ENCODE results near the gene AMIGO1. TPM values are rescaled to one million over a fixed set of nuclear protein-coding genes. Genes with fewer than 3 reads are reported as not detected.

Gene AMIGO1
- total and polyA plus RNA-seq, 2 of the 8 experiments (the other 6 are each of a cell fraction or from before 2014, with no cell fraction given): 1.5 to 2.7 TPM

GRCh38 chr1:109470245-109470644 lies 39.3 kb downstream of the AMIGO1 start:
- no peak for DNase-seq (ENCODE audit: low read depth in 1 of 2, low spot score in 2 of 2)
- Histone ChIP-seq H3K36me3 (ENCODE audit: control insufficient read depth in 2 of 4, insufficient read depth in 4 of 4, low read length in 3 of 4) (no peaks in the 10 kb centered on the region), H2BK15ac (ENCODE audit: low read length) (no peak overlapping the region), H3K23ac (ENCODE audit: insufficient read length) (no peak overlapping the region), H3K79me1 (ENCODE audit: low read depth, low read length) (no peaks in the 10 kb centered on the region), H3K27me3 (replicated peaks in 1 of 4; ENCODE audit: control insufficient read depth in 3 of 4, extremely low read depth in 1 of 4, insufficient read depth in 3 of 4, low read length in 3 of 4) (peaks cover 3 to 36% (median 29%) of the 10 kb centered on the region in 4 experiments), H2BK120ac (replicated peaks; ENCODE audit: low read depth, low read length) (no peak overlapping the region), H2BK5ac (ENCODE audit: low read depth, low read length) (no peak overlapping the region), H2AK5ac (ENCODE audit: low read depth, low read length) (no peak overlapping the region), H4K20me1 (replicated peaks in 1 of 2; ENCODE audit: control insufficient read depth in 1 of 2, insufficient read depth in 2 of 2, low read length in 2 of 2) (no peaks in the 10 kb centered on the region), H3K9me3 (ENCODE audit: insufficient read depth in 2 of 2, low read depth in 1 of 2, low read length in 1 of 2) (no peaks in the 10 kb centered on the region), H3K27ac (ENCODE audit: low read depth, low read length) (no peak overlapping the region), H2AFZ (ENCODE audit: low read length) (no peak overlapping the region), H3K4me2 (ENCODE audit: insufficient read depth in 1 of 2, low read depth in 2 of 2, low read length in 2 of 2) (no peak overlapping the region), H2BK12ac (ENCODE audit: low read depth, low read length) (no peak overlapping the region), H4K8ac (ENCODE audit: extremely low read depth, insufficient read depth, low read length) (no peak overlapping the region), H3K18ac (ENCODE audit: extremely low read depth, low read length) (no peak overlapping the region), H4K91ac (replicated peaks; ENCODE audit: insufficient read length, low read length) (no peak overlapping the region), H3K4me1 (replicated peaks in 1 of 4; ENCODE audit: control insufficient read depth in 3 of 4, insufficient read depth in 4 of 4, low read length in 3 of 4) (peaks cover 0 to 8% (median 1%) of the 10 kb centered on the region in 4 experiments; a peak in 5 of 7 replicates), H3K56ac (replicated peaks; ENCODE audit: insufficient read length, low read depth, low read length) (no peak overlapping the region), H4K5ac (ENCODE audit: insufficient read length, low read depth, low read length) (no peak overlapping the region), H3K4ac (replicated peaks; ENCODE audit: insufficient read length, low read depth, low read length) (no peak overlapping the region), H3K4me3 (ENCODE audit: extremely low read depth in 1 of 4, insufficient read depth in 2 of 4, low read depth in 3 of 4, low read length in 4 of 4) (no peak overlapping the region), H3K9ac (replicated peaks in 1 of 4; ENCODE audit: extremely low read depth in 1 of 4, low read depth in 3 of 4, low read length in 3 of 4) (no peak overlapping the region), H3K23me2 (ENCODE audit: low read depth, low read length) (peaks cover 8% of the 10 kb centered on the region; the same call in 1 of the 2 replicates), H3K79me2 (ENCODE audit: control insufficient read depth in 1 of 2, insufficient read depth in 2 of 2, low read length in 2 of 2) (no peaks in the 10 kb centered on the region), H2BK20ac (ENCODE audit: low read length) (peak overlapping the region; percentile 29; the same call in 1 of the 2 replicates), H3K14ac (ENCODE audit: insufficient read length) (no peak overlapping the region)
- no peak for FAIRE-seq
- POLR2A ChIA-PET (ENCODE audit: partially characterized antibody): interaction anchor here (1.8 kb wide), 1 partner anchor 9 kb away, joined by 4 read pairs; no protein-coding TSS in a partner anchor
- WGBS, 2 experiments (ENCODE audit: extremely low coverage in 1 of 2, insufficient coverage in 1 of 2, insufficient read length in 1 of 2, insufficient replicate concordance in 2 of 2, low coverage in 1 of 2, low lambda C conversion rate in 2 of 2, missing lambda C conversion rate in 1 of 2): 76% methylated on average over 6 of the region's 6 CpGs; no CpG with 5 or more reads in 1 of the 2 experiments
- CTCF ChIA-PET (ENCODE audit: partially characterized antibody): interaction anchor here (0.8 to 1.5 kb wide), 4 partner anchors 13 to 21 kb away, joined by 3 to 4 read pairs (median 3); partner anchors contain the start of gene ATXN7L2
- TF ChIP-seq E2F6 (IDR thresholded peaks at IDR 0.05): no peak
- no peak for TF ChIP-seq CEBPB (IDR thresholded peaks at IDR 0.05; ENCODE audit: low read depth, low read length)
- TF ChIP-seq MAX (IDR thresholded peaks at IDR 0.05): no peak
- TF ChIP-seq NANOG (IDR thresholded peaks at IDR 0.05; ENCODE audit: insufficient read depth, low read depth, low read length, poor library complexity, severe bottlenecking): no peak
